HG03064 (cell line): ENCODE results near the gene SIPA1L3.
"Not testable (repeated sequence)": the region's sequence is repeated elsewhere in the genome, so short reads cannot be mapped to it uniquely, and the experiment has no call there.

ENCODE experiments used
- ATAC-seq: cut with Tn5 transposase; IDR thresholded peaks from one replicate; pipeline ENCODE4 v1.9.1; 2021; ENCODE audit warnings: low read depth; ENCODE audit not compliant: unreplicated experiment

The SIPA1L3 gene

GRCh38 chr19:38015216-38015615 lies 108.2 kb downstream of the SIPA1L3 start:
- no peak for ATAC-seq

- ATAC-seq, result no peak
Observed at GRCh38 chr19:38015761-38016160, 108.8 kb downstream of the SIPA1L3 start.

GRCh38 chr19:38017401-38018151 lies 110.6 kb downstream of the SIPA1L3 start:
- no peak for ATAC-seq

GRCh38 chr19:38018694-38019395 lies 111.8 kb downstream of the SIPA1L3 start:
- ATAC-seq, result no peak

- ATAC-seq, result no peak
Observed at GRCh38 chr19:38019396-38019724, 112.4 kb downstream of the SIPA1L3 start.

- no peak for ATAC-seq
Observed at GRCh38 chr19:38020311-38020710, 113.3 kb downstream of the SIPA1L3 start.

GRCh38 chr19:38021352-38021751 lies 114.3 kb downstream of the SIPA1L3 start:
- ATAC-seq, result no peak

GRCh38 chr19:38022791-38023670 lies 116.0 kb downstream of the SIPA1L3 start:
- no peak for ATAC-seq

- no peak for ATAC-seq
Observed at GRCh38 chr19:38023671-38024541, 116.9 kb downstream of the SIPA1L3 start.

- ATAC-seq, result no peak
Observed at GRCh38 chr19:38024992-38025908, 118.2 kb downstream of the SIPA1L3 start.

- ATAC-seq, result no peak
Observed at GRCh38 chr19:38025909-38026307, 118.9 kb downstream of the SIPA1L3 start.

GRCh38 chr19:38028913-38029510 lies 122.0 kb downstream of the SIPA1L3 start:
- no peak for ATAC-seq

- not testable (repeated sequence) for ATAC-seq
Observed at GRCh38 chr19:38030001-38030400, 123.0 kb downstream of the SIPA1L3 start.

GRCh38 chr19:38030686-38031422 lies 123.8 kb downstream of the SIPA1L3 start:
- ATAC-seq, result no peak

GRCh38 chr19:38031423-38031770 lies 124.4 kb downstream of the SIPA1L3 start:
- no peak for ATAC-seq

GRCh38 chr19:38032151-38032550 lies 125.1 kb downstream of the SIPA1L3 start:
- ATAC-seq, result no peak

- no peak for ATAC-seq
Observed at GRCh38 chr19:38032951-38033350, 125.9 kb downstream of the SIPA1L3 start.
